C4-2B (cell line): ENCODE results near the gene CREB5.

Experiments used
- ZFX ChIP-seq: fragments of 450-650 bp; IDR thresholded peaks from 2 replicates; pipeline ENCODE4 v1.6.1; 2017
- TF ChIP-seq, protein P1 (sequence below): fragments of 450-650 bp; conservative IDR thresholded peaks from 2 replicates; pipeline ENCODE4 v1.5.1; 2017; ENCODE audit warnings: mild to moderate bottlenecking

DNA sequence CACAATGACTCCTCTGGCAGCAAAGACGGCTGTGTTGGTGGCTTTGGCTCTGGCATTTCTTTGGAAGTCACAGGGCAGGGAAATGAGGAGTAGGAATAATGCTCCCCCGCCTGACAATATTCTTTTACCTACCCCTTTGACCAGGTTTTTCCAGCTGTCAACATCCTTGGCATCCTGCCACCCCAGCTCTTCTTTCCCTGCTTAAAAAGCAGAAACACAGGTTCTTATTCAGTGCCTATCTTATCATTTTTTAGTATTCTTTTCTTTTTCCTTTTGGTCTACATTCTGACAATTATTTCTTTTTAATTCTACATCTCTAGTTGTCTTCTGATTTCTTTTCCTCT, 97.7 kb downstream of the CREB5 start:
- TF ChIP-seq, protein P1, sequence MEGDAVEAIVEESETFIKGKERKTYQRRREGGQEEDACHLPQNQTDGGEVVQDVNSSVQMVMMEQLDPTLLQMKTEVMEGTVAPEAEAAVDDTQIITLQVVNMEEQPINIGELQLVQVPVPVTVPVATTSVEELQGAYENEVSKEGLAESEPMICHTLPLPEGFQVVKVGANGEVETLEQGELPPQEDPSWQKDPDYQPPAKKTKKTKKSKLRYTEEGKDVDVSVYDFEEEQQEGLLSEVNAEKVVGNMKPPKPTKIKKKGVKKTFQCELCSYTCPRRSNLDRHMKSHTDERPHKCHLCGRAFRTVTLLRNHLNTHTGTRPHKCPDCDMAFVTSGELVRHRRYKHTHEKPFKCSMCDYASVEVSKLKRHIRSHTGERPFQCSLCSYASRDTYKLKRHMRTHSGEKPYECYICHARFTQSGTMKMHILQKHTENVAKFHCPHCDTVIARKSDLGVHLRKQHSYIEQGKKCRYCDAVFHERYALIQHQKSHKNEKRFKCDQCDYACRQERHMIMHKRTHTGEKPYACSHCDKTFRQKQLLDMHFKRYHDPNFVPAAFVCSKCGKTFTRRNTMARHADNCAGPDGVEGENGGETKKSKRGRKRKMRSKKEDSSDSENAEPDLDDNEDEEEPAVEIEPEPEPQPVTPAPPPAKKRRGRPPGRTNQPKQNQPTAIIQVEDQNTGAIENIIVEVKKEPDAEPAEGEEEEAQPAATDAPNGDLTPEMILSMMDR: no peak
- no peak for TF ChIP-seq ZFX
